ENCODE data around the gene C13orf42. TPM values are rescaled to one million over a fixed set of nuclear protein-coding genes. Genes with fewer than 3 reads are reported as not detected.

Gene C13orf42
- polyA plus RNA-seq, 2 donors = 0.04 TPM; not detected in 1

Other genes with a start within 250 kb of the C13orf42 start
- gene RNASEH2B, start 201.5 kb downstream of the C13orf42 start, polyA plus RNA-seq = 10 to 100 TPM; 24.3 to 31.8 TPM
- under 1 TPM; 0.43 to 0.64 TPM for gene FAM124A, start 111.1 kb upstream of the C13orf42 start, polyA plus RNA-seq
- not detected for gene SERPINE3, start 228.4 kb upstream of the C13orf42 start, polyA plus RNA-seq

Data from esophagus (tissue), 2 donors.